Panc1 (cell line): ENCODE measurements around the gene KRT8. TPM values are rescaled to one million over a fixed set of nuclear protein-coding genes. Genes with fewer than 3 reads are reported as not detected.
A peak's percentile ranks its signal among the peaks of the same experiment; 100 is the strongest.

Experiments
- ATAC-seq: fragments of 200-7000 bp; cut with Tn5 transposase; 2 replicates; pipeline ENCODE4 v1.9.1; 2020; ENCODE audit warnings: mild to moderate bottlenecking, moderate library complexity
- BruUV-seq: library from RNA; stranded (reverse); fragments of 400-500 nt; replicated peaks from 2 replicates; lab custom pipeline; 2021; lab: Mats Ljungman, UMichigan
- CTCF ChIA-PET: fragments of 300-600 bp; sonication (Branson Sonifier 250); formaldehyde crosslinking; loops from one replicate; lab custom pipeline; 2022; ENCODE audit warnings: antibody characterized with exemption; lab: Charles Lee
- POLR2A ChIA-PET: fragments of 300-600 bp; sonication (Branson Sonifier 250); formaldehyde crosslinking; loops from one replicate; lab custom pipeline; 2022; ENCODE audit warnings: antibody characterized with exemption; lab: Charles Lee
- DNase-seq: peaks from one replicate; pipeline ENCODE4 v3.0.0-alpha.2; 2010; ENCODE audit warnings: low read depth, low spot score
- H3K27ac ChIP-seq: 2 replicates; pipeline ENCODE4 v1.5.1; 2011; ENCODE audit warnings: mild to moderate bottlenecking, low read length, inconsistent platforms
- H3K27me3 ChIP-seq: fragments of 200-500 bp; sonication (Bioruptor generic); 2 replicates; pipeline ENCODE4 v1.6.0; 2014; ENCODE audit warnings: low read length, inconsistent platforms; ENCODE audit not compliant: control insufficient read depth, insufficient read depth
- H3K36me3 ChIP-seq: fragments of 200-500 bp; sonication (Bioruptor generic); 2 replicates; pipeline ENCODE4 v1.5.1; 2014; ENCODE audit warnings: inconsistent platforms, mild to moderate bottlenecking, low read length, moderate library complexity; ENCODE audit not compliant: control insufficient read depth, insufficient read depth
- H3K4me1 ChIP-seq: 2 replicates; pipeline ENCODE4 v1.5.1; 2011; ENCODE audit warnings: inconsistent platforms, mild to moderate bottlenecking, low read length, moderate library complexity; ENCODE audit not compliant: control insufficient read depth, insufficient read depth
- H3K4me3 ChIP-seq, 2 experiments: 2 replicates each; pipeline ENCODE4 v1.5.1; 2011 to 2012; ENCODE audit warnings: low read depth in 2 of 2, low read length in 2 of 2, mild to moderate bottlenecking in 2 of 2, inconsistent platforms in 1 of 2, moderate library complexity in 1 of 2
- H3K9me3 ChIP-seq: fragments of 200-500 bp; sonication (Bioruptor generic); 2 replicates; pipeline ENCODE4 v1.5.1; 2014; ENCODE audit warnings: low read depth, mild to moderate bottlenecking, inconsistent platforms, low read length, moderate library complexity; ENCODE audit not compliant: control insufficient read depth, insufficient read depth
- POLR2AphosphoS5 ChIP-seq: IDR thresholded peaks from 2 replicates; pipeline ENCODE4 v1.6.1; 2012; ENCODE audit warnings: mild to moderate bottlenecking, low read depth, low read length, moderate library complexity
- SIN3A ChIP-seq: IDR thresholded peaks from 2 replicates; pipeline ENCODE4 v1.6.1; 2012; ENCODE audit warnings: low read depth, mild to moderate bottlenecking, low read length, moderate library complexity, borderline replicate concordance; ENCODE audit not compliant: insufficient read depth
- TCF7L2 ChIP-seq: IDR thresholded peaks from 2 replicates; pipeline ENCODE4 v1.6.1; 2011; ENCODE audit warnings: mild to moderate bottlenecking, low read depth, low read length, inconsistent platforms
- in situ Hi-C: cut with HindIII; loops from 2 replicates; pipeline ENCODE4 v1.10.0; 2016; ENCODE audit warnings: low sequenced_read_pairs, low pct_unique_long_range_greater_than_20kb
- intact Hi-C: fragments of 100-400 bp; cut with micrococcal nuclease; formaldehyde crosslinking; loops from one replicate; pipeline ENCODE4 v1.10.0; 2022; ENCODE audit not compliant: unreplicated experiment
- total RNA-seq: library from RNA; stranded (reverse); gene quantifications from one replicate; pipeline ENCODE4 v1.2.1, GENCODE V29; 2021; ENCODE audit not compliant: unreplicated experiment
- TF ChIP-seq, protein P1 (sequence below): fragments of 450-650 bp; IDR thresholded peaks from 2 replicates; pipeline ENCODE4 v1.5.1; 2017; ENCODE audit warnings: mild to moderate bottlenecking
- TF ChIP-seq, protein P2 (sequence below), 2 experiments: IDR thresholded peaks; 2 replicates each; pipeline ENCODE4 v1.6.1; 2011 to 2012; ENCODE audit warnings: low read depth in 2 of 2, control low read depth in 1 of 2, low read length in 1 of 2, mild to moderate bottlenecking in 1 of 2, moderate library complexity in 1 of 2; ENCODE audit not compliant: insufficient read depth in 1 of 2

KRT8 gene
- total RNA-seq, 1 experiment from 2014 or later = 6,125 TPM

DNA sequence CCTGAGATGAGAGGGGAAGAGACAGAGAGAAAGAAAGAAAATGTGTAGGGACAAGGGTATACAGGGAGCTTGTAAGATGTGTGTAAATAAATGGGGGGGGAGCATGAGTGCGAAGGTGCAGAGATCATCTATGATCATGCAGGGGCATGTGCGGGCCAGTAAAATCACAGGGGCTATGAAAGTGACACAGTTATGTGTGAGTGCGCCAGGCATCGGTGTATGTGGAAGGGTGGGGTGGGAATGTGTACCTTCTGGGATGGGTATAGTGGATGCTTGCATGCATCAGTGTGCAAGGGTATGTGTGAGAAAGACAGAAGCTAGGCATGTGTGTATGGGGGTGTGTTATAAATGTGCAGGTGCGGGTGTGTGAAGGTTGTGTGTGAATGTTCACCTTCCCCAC lies 37.7 kb downstream of the KRT8 start:
- Histone ChIP-seq H3K27ac (no peak overlapping the region), H3K9me3 (no peaks in the 10 kb centered on the region), H3K27me3 (no peaks in the 10 kb centered on the region), H3K4me1 (peaks cover 16% of the 10 kb centered on the region), H3K36me3 (no peaks in the 10 kb centered on the region), H3K4me3 (no peak overlapping the region)
- ChIA-PET CTCF (interaction anchor here (0.6 to 0.9 kb wide), 3 partner anchors 12 to 534 kb away, joined by 3 to 4 read pairs (median 4); no protein-coding TSS in a partner anchor), POLR2A (no interaction called here)
- no peak for ATAC-seq
- in situ Hi-C loops = no loop called here
- no peak for DNase-seq
- no peak for TF ChIP-seq TCF7L2
- no TSS peak for BruUV-seq
- intact Hi-C loops = no loop called here

DNA sequence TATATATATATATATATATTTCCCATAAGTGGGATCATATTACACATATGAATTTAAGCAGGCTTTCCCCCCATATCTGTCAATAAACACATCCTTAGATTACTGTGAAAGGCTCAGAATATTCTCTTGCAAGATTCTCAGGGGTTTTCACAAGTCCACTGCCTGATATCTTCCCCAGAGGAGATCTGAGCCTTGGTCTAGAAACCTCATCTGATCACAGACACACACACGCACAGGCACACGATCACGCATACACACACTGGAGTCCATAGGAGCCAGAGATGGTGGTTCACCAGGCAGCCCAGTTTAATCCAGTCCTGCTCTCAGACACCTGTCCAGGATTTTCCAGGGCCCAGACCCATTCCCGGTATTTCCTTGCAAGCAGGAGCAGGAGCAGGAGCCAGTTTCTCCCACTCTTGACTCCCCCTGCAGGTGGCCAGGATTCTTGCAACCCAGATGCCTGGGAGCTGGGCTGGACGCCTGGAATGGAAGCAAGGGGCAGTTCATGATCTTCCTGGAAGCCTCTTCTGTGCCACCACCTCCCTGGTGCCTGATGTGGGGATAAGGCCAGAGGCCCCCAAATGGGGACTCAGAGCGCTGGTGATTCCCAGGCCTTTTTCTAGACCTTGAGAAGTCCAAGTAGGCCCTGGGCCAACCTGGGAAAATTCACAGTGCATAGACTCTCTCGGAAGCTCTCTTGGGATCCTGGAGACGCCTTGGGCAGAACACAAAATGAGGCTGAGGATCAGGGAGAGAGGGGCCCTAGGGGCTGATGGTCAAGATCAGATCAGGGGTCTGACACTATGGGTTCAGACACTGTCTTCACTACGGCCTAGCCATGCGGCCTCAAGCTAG lies 39.6 kb downstream of the KRT8 start:
- ChIA-PET CTCF (interaction anchor here (0.5 to 1.5 kb wide), 7 partner anchors 9 to 493 kb away, joined by 3 to 5 read pairs (median 4); no protein-coding TSS in a partner anchor), POLR2A (interaction anchor here (0.6 kb wide), 1 partner anchor 26 kb away, joined by 3 read pairs; no protein-coding TSS in a partner anchor)
- BruUV-seq = no TSS peak
- Histone ChIP-seq H3K36me3 (no peaks in the 10 kb centered on the region), H3K4me1 (no peaks in the 10 kb centered on the region), H3K9me3 (no peaks in the 10 kb centered on the region), H3K27me3 (no peaks in the 10 kb centered on the region), H3K27ac (no peak overlapping the region), H3K4me3 (no peak overlapping the region)
- in situ Hi-C loops = no loop called here
- DNase-seq = no peak
- TF ChIP-seq SIN3A = no peak
- TF ChIP-seq, protein P1, sequence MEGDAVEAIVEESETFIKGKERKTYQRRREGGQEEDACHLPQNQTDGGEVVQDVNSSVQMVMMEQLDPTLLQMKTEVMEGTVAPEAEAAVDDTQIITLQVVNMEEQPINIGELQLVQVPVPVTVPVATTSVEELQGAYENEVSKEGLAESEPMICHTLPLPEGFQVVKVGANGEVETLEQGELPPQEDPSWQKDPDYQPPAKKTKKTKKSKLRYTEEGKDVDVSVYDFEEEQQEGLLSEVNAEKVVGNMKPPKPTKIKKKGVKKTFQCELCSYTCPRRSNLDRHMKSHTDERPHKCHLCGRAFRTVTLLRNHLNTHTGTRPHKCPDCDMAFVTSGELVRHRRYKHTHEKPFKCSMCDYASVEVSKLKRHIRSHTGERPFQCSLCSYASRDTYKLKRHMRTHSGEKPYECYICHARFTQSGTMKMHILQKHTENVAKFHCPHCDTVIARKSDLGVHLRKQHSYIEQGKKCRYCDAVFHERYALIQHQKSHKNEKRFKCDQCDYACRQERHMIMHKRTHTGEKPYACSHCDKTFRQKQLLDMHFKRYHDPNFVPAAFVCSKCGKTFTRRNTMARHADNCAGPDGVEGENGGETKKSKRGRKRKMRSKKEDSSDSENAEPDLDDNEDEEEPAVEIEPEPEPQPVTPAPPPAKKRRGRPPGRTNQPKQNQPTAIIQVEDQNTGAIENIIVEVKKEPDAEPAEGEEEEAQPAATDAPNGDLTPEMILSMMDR = peak; percentile 92
- peak; percentile 90 for ATAC-seq
- intact Hi-C loops = no loop called here

DNA sequence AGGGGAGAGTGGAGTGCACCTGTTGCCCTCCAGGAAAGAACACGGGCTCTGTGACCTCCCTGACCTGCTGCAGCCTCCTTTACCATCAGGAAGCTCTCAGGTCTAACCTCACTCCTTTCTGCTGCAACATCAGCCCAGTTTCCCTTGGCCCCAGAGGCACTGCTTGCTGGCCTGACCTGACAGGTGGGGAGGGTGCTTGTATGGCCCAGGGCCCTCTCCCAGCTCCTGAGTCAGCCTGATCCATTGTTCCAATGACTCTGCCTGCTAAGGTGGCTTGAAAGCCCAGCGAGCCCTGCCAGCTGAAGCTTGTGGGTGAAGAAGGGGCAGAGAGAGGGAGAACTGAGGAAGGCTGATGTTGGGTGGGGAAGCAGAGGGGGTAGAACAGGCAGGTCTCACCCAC lies 42.9 kb downstream of the KRT8 start:
- Histone ChIP-seq H3K36me3 (no peaks in the 10 kb centered on the region), H3K4me3 (no peak overlapping the region), H3K9me3 (no peaks in the 10 kb centered on the region), H3K4me1 (no peaks in the 10 kb centered on the region), H3K27ac (no peak overlapping the region), H3K27me3 (no peaks in the 10 kb centered on the region)
- intact Hi-C loops (no loop called here), in situ Hi-C loops (no loop called here)
- TF ChIP-seq, protein P2, sequence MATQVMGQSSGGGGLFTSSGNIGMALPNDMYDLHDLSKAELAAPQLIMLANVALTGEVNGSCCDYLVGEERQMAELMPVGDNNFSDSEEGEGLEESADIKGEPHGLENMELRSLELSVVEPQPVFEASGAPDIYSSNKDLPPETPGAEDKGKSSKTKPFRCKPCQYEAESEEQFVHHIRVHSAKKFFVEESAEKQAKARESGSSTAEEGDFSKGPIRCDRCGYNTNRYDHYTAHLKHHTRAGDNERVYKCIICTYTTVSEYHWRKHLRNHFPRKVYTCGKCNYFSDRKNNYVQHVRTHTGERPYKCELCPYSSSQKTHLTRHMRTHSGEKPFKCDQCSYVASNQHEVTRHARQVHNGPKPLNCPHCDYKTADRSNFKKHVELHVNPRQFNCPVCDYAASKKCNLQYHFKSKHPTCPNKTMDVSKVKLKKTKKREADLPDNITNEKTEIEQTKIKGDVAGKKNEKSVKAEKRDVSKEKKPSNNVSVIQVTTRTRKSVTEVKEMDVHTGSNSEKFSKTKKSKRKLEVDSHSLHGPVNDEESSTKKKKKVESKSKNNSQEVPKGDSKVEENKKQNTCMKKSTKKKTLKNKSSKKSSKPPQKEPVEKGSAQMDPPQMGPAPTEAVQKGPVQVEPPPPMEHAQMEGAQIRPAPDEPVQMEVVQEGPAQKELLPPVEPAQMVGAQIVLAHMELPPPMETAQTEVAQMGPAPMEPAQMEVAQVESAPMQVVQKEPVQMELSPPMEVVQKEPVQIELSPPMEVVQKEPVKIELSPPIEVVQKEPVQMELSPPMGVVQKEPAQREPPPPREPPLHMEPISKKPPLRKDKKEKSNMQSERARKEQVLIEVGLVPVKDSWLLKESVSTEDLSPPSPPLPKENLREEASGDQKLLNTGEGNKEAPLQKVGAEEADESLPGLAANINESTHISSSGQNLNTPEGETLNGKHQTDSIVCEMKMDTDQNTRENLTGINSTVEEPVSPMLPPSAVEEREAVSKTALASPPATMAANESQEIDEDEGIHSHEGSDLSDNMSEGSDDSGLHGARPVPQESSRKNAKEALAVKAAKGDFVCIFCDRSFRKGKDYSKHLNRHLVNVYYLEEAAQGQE (IDR thresholded peaks at IDR 0.05; ENCODE audit: insufficient read depth in 1 of 2, low read depth in 2 of 2, low read length in 1 of 2) = no peak
- TF ChIP-seq POLR2AphosphoS5 (no peak), TCF7L2 (no peak)
- ATAC-seq (no peak), DNase-seq (no peak)
- BruUV-seq = no TSS peak
- ChIA-PET CTCF (no interaction called here), POLR2A (no interaction called here)
